ENCODE measurements around the gene PDCL2.

DNA sequence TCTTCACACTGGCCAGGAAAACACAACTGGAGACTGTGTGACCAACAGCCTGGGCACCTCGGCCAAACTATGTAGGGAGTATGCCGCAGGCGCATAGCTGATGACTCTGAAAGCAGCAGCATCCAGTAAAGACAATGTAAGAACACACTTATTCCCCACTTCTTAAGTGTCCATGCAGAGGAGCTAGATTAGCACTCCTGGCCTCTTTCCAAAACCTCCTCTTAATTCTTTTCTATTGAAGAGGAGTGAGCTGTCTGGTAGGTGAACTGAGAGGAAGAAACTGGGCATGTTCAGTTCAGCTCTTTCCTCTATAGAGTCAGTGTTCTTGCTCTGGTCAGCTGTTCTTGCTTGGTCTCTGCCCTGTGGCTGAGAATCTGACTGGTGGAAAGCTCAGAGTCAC is 23.0 kb upstream of the PDCL2 start:
- TF ChIP-seq POLR2A (IDR thresholded peaks at IDR 0.05; ENCODE audit: insufficient read depth in 1 of 2, low read depth in 2 of 2, low read length in 2 of 2) (no peak), SOX13 (IDR thresholded peaks at IDR 0.05) (no peak), SOX13 (CRISPR knock-in tag; conservative IDR thresholded peaks at IDR 0.05 in 1 of 2, IDR thresholded peaks at IDR 0.05 in 1 of 2) (no peak), RFX1 (IDR thresholded peaks at IDR 0.05) (no peak), ZSCAN12 (CRISPR knock-in tag; IDR thresholded peaks at IDR 0.05) (no peak), NCOA2 (CRISPR knock-in tag; IDR thresholded peaks at IDR 0.05) (no peak), RERE (CRISPR knock-in tag; IDR thresholded peaks at IDR 0.05; ENCODE audit: low read depth) (no peak)
